ENCODE data around the gene OBSCN. TPM values are rescaled to one million over a fixed set of nuclear protein-coding genes. Genes with fewer than 3 reads are reported as not detected.
A peak's percentile ranks its signal among the peaks of the same experiment; 100 is the strongest.

The OBSCN gene
- total RNA-seq, 1 experiment from 2014 or later = 10.5 TPM

- no peak for DNase-seq (ENCODE audit: low read depth, low spot score)
- H3K9me3 ChIP-seq (ENCODE audit: control insufficient read depth, insufficient read depth, low read depth, low read length) = no peaks in the 10 kb centered on the region
- intact Hi-C loops (cut with micrococcal nuclease; ENCODE audit: unreplicated experiment) = no loop called here
- POLR2A ChIA-PET = no interaction called here
- in situ Hi-C loops (cut with HindIII; ENCODE audit: low pct_unique_long_range_greater_than_20kb, low sequenced_read_pairs) = no loop called here
- CTCF ChIA-PET = no interaction called here
- no peak for ATAC-seq
- H3K27ac ChIP-seq (ENCODE audit: low read length) = no peak overlapping the region
- H3K36me3 ChIP-seq (ENCODE audit: control insufficient read depth, insufficient read depth, low read length) = no peaks in the 10 kb centered on the region
- TF ChIP-seq TCF7L2 (IDR thresholded peaks at IDR 0.05; ENCODE audit: low read depth, low read length) (no peak), CTCF (IDR thresholded peaks at IDR 0.05) (no peak), POLR2AphosphoS5 (IDR thresholded peaks at IDR 0.05; ENCODE audit: low read depth, low read length) (no peak), SIN3A (IDR thresholded peaks at IDR 0.05; ENCODE audit: borderline replicate concordance, insufficient read depth, low read depth, low read length) (no peak), REST (IDR thresholded peaks at IDR 0.05; ENCODE audit: insufficient read depth in 1 of 2, low read depth in 2 of 2, low read length in 1 of 2) (no peak)
- H3K4me3 ChIP-seq (ENCODE audit: low read depth in 2 of 2, low read length in 2 of 2) = no peak overlapping the region
- peaks cover 12% of the 10 kb centered on the region for H3K4me1 ChIP-seq (ENCODE audit: control insufficient read depth, insufficient read depth, low read length)
- no peaks in the 10 kb centered on the region for H3K27me3 ChIP-seq (ENCODE audit: control insufficient read depth, insufficient read depth, low read length)
- no TSS peak for BruUV-seq (replicated peaks)
These were observed 169.1 kb downstream of the OBSCN start for GRCh38 chr1:228376651-228377631.

DNA sequence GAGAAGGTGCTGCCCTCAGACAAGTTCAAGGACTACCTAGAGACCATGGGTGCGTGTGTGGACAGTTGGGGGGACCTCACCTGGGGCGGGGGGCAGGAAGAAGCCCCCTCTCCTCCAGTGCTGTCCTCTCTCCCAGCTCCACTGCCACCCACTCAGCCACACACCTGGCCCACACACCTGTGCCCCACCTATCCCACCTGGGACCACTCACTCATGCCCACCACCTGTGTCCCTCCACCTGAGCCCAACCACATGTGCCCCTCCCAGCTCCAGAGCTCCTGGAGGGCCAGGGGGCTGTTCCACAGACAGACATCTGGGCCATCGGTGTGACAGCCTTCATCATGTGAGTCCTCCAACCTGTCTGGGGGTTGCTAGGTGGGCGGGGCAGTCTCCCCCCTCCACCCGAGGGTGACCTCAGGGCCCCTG, 169.8 kb downstream of the OBSCN start:
- H3K4me3 ChIP-seq (ENCODE audit: low read depth in 2 of 2, low read length in 2 of 2) = peak overlapping the region; percentile 53 to 60
- no peaks in the 10 kb centered on the region for H3K27me3 ChIP-seq (ENCODE audit: control insufficient read depth, insufficient read depth, low read length)
- no peak for ATAC-seq
- TF ChIP-seq POLR2AphosphoS5 (IDR thresholded peaks at IDR 0.05; ENCODE audit: low read depth, low read length) = no peak
- TF ChIP-seq CTCF (IDR thresholded peaks at IDR 0.05) = no peak
- no peak for TF ChIP-seq REST (IDR thresholded peaks at IDR 0.05; ENCODE audit: insufficient read depth in 1 of 2, low read depth in 2 of 2, low read length in 1 of 2)
- no peak for TF ChIP-seq SIN3A (IDR thresholded peaks at IDR 0.05; ENCODE audit: borderline replicate concordance, insufficient read depth, low read depth, low read length)
- TF ChIP-seq TCF7L2 (IDR thresholded peaks at IDR 0.05; ENCODE audit: low read depth, low read length) = no peak
- no TSS peak for BruUV-seq (replicated peaks)
- in situ Hi-C loops (cut with HindIII; ENCODE audit: low pct_unique_long_range_greater_than_20kb, low sequenced_read_pairs) = no loop called here
- peaks cover 5% of the 10 kb centered on the region; the same call in 1 of the 2 replicates for H3K4me1 ChIP-seq (ENCODE audit: control insufficient read depth, insufficient read depth, low read length)
- H3K36me3 ChIP-seq (ENCODE audit: control insufficient read depth, insufficient read depth, low read length) = no peaks in the 10 kb centered on the region
- intact Hi-C loops (cut with micrococcal nuclease; ENCODE audit: unreplicated experiment) = no loop called here
- ChIA-PET POLR2A (no interaction called here), CTCF (no interaction called here)
- no peak for DNase-seq (ENCODE audit: low read depth, low spot score)
- H3K9me3 ChIP-seq (ENCODE audit: control insufficient read depth, insufficient read depth, low read depth, low read length) = no peaks in the 10 kb centered on the region
- H3K27ac ChIP-seq (ENCODE audit: low read length) = no peak overlapping the region
